Measurements from ENCODE around the gene NMNAT2. TPM values are rescaled to one million over a fixed set of nuclear protein-coding genes. Genes with fewer than 3 reads are reported as not detected.

NMNAT2 gene
- total RNA-seq, 1 donor from 2014 or later: 0.50 TPM

DNA sequence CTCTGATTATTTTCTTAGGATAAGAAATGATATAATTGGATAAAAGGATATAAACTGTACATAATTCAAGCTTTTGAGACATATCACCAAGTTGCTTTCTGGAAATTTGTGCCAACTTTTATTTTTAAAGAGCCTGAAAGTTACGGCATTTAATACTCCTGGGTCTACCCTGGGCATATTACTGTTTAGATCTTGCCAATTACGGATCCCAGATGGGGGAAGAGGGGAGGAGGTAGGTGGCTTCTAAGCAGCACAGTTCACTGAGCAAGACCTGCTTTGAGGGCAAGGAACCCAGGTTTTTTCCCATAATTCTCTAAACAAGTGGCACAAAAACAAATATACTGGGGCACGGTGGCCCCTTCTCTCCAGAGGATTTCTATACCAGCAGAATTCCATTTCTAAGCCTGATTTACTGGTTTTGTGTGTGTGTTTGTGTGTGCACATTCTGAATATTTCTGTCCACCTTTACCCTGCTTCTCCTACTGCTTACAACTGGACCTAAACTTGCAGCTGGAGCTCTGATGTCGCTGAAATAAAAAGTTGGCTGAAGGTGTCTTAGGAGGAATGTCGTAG is 155.5 kb downstream of the NMNAT2 start:
- H3K36me3 ChIP-seq (ENCODE audit: insufficient read depth, low read length): no peaks in the 10 kb centered on the region
- H3K9me3 ChIP-seq (ENCODE audit: insufficient read depth, low read depth, low read length): no peaks in the 10 kb centered on the region
- Mint-ChIP-seq H3K36me3 (ENCODE audit: low read depth, unreplicated experiment) (no peaks in the 10 kb centered on the region), H3K4me1 (ENCODE audit: low read depth, unreplicated experiment) (peaks cover 2% of the 10 kb centered on the region), H3K4me3 (ENCODE audit: unreplicated experiment) (no peak overlapping the region), H3K9me3 (ENCODE audit: unreplicated experiment) (no peaks in the 10 kb centered on the region), H3K27ac (ENCODE audit: unreplicated experiment) (no peak overlapping the region), H3K27me3 (ENCODE audit: low read depth, unreplicated experiment) (peaks cover 6% of the 10 kb centered on the region)
- no peak overlapping the region for H2AFZ ChIP-seq (ENCODE audit: low read depth, low read length)
- TF ChIP-seq, protein P1, sequence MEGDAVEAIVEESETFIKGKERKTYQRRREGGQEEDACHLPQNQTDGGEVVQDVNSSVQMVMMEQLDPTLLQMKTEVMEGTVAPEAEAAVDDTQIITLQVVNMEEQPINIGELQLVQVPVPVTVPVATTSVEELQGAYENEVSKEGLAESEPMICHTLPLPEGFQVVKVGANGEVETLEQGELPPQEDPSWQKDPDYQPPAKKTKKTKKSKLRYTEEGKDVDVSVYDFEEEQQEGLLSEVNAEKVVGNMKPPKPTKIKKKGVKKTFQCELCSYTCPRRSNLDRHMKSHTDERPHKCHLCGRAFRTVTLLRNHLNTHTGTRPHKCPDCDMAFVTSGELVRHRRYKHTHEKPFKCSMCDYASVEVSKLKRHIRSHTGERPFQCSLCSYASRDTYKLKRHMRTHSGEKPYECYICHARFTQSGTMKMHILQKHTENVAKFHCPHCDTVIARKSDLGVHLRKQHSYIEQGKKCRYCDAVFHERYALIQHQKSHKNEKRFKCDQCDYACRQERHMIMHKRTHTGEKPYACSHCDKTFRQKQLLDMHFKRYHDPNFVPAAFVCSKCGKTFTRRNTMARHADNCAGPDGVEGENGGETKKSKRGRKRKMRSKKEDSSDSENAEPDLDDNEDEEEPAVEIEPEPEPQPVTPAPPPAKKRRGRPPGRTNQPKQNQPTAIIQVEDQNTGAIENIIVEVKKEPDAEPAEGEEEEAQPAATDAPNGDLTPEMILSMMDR (IDR thresholded peaks at IDR 0.05; ENCODE audit: insufficient read depth, low read depth, low read length): no peak
- TF ChIP-seq EZH2 (IDR thresholded peaks at IDR 0.05; ENCODE audit: insufficient read depth, low read length): no peak
- no peak overlapping the region for H3K4me2 ChIP-seq (ENCODE audit: low read length)
- H3K27me3 ChIP-seq (ENCODE audit: insufficient read depth, low read length): no peaks in the 10 kb centered on the region
- FAIRE-seq (no peak), DNase-seq (ENCODE audit: low read depth) (no peak)
- H3K4me3 ChIP-seq (ENCODE audit: insufficient read depth, low read depth, low read length): no peak overlapping the region
- H3K4me1 ChIP-seq (ENCODE audit: insufficient read depth, low read length): peaks cover 4% of the 10 kb centered on the region
- H3K27ac ChIP-seq (ENCODE audit: low read depth, low read length): no peak overlapping the region
- no peaks in the 10 kb centered on the region for H4K20me1 ChIP-seq (ENCODE audit: insufficient read depth, low read length)
- H3K79me2 ChIP-seq (ENCODE audit: insufficient read depth, low read length): no peaks in the 10 kb centered on the region
- no peak overlapping the region for H3K9ac ChIP-seq (ENCODE audit: low read length)

GRCh38 chr1:183259924-183260323 is 158.3 kb downstream of the NMNAT2 start:
- FAIRE-seq: no peak
- TF ChIP-seq, protein P1 (IDR thresholded peaks at IDR 0.05; ENCODE audit: insufficient read depth, low read depth, low read length): no peak
- TF ChIP-seq EZH2 (IDR thresholded peaks at IDR 0.05; ENCODE audit: insufficient read depth, low read length): no peak
- H3K36me3 Mint-ChIP-seq (ENCODE audit: low read depth, unreplicated experiment): no peaks in the 10 kb centered on the region
- Histone ChIP-seq H2AFZ (ENCODE audit: low read depth, low read length) (no peak overlapping the region), H4K20me1 (ENCODE audit: insufficient read depth, low read length) (no peaks in the 10 kb centered on the region), H3K36me3 (ENCODE audit: insufficient read depth, low read length) (no peaks in the 10 kb centered on the region), H3K9me3 (ENCODE audit: insufficient read depth, low read depth, low read length) (no peaks in the 10 kb centered on the region), H3K4me2 (ENCODE audit: low read length) (no peak overlapping the region), H3K9ac (ENCODE audit: low read length) (no peak overlapping the region), H3K27ac (ENCODE audit: low read depth, low read length) (no peak overlapping the region), H3K27me3 (ENCODE audit: insufficient read depth, low read length) (no peaks in the 10 kb centered on the region), H3K79me2 (ENCODE audit: insufficient read depth, low read length) (no peaks in the 10 kb centered on the region), H3K4me3 (ENCODE audit: insufficient read depth, low read depth, low read length) (no peak overlapping the region), H3K4me1 (ENCODE audit: insufficient read depth, low read length) (no peaks in the 10 kb centered on the region)
- H3K27me3 Mint-ChIP-seq (ENCODE audit: low read depth, unreplicated experiment): peaks cover 6% of the 10 kb centered on the region
- H3K4me1 Mint-ChIP-seq (ENCODE audit: low read depth, unreplicated experiment): no peaks in the 10 kb centered on the region
- H3K9me3 Mint-ChIP-seq (ENCODE audit: unreplicated experiment): no peaks in the 10 kb centered on the region
- H3K4me3 Mint-ChIP-seq (ENCODE audit: unreplicated experiment): no peak overlapping the region
- H3K27ac Mint-ChIP-seq (ENCODE audit: unreplicated experiment): no peak overlapping the region
- no peak for DNase-seq (ENCODE audit: low read depth)

DNA sequence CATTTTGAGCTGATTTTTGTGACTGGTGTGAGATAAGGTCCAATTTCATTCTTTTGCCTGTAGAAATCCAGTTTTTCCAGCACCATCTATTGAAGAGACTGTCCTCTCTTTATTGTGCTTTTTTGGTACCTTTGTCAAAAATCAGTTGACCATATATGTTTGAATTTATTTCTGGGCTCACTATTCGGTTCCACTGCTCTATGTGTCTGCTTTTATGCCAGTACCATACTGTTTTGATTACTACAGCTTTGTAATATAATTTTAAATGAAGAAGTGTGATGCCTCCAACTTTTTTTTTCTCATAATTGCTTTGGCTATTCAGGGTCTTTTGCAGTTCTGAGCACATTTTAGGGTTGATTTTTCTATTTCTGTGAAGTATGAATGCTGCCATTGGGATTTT is 163.1 kb downstream of the NMNAT2 start:
- Mint-ChIP-seq H3K4me3 (ENCODE audit: unreplicated experiment) (no peak overlapping the region), H3K27me3 (ENCODE audit: low read depth, unreplicated experiment) (no peaks in the 10 kb centered on the region), H3K27ac (ENCODE audit: unreplicated experiment) (no peak overlapping the region), H3K36me3 (ENCODE audit: low read depth, unreplicated experiment) (no peaks in the 10 kb centered on the region), H3K9me3 (ENCODE audit: unreplicated experiment) (peaks cover 8% of the 10 kb centered on the region), H3K4me1 (ENCODE audit: low read depth, unreplicated experiment) (no peaks in the 10 kb centered on the region)
- DNase-seq (ENCODE audit: low read depth): no peak
- Histone ChIP-seq H2AFZ (ENCODE audit: low read depth, low read length) (no peak overlapping the region), H3K36me3 (ENCODE audit: insufficient read depth, low read length) (no peaks in the 10 kb centered on the region), H3K4me2 (ENCODE audit: low read length) (no peak overlapping the region), H3K4me3 (ENCODE audit: insufficient read depth, low read depth, low read length) (no peak overlapping the region), H3K4me1 (ENCODE audit: insufficient read depth, low read length) (no peaks in the 10 kb centered on the region), H4K20me1 (ENCODE audit: insufficient read depth, low read length) (no peaks in the 10 kb centered on the region), H3K9ac (ENCODE audit: low read length) (no peak overlapping the region), H3K79me2 (ENCODE audit: insufficient read depth, low read length) (no peaks in the 10 kb centered on the region), H3K27me3 (ENCODE audit: insufficient read depth, low read length) (no peaks in the 10 kb centered on the region), H3K9me3 (ENCODE audit: insufficient read depth, low read depth, low read length) (no peaks in the 10 kb centered on the region), H3K27ac (ENCODE audit: low read depth, low read length) (no peak overlapping the region)
- FAIRE-seq: no peak
- TF ChIP-seq, protein P1 (IDR thresholded peaks at IDR 0.05; ENCODE audit: insufficient read depth, low read depth, low read length): no peak
- no peak for TF ChIP-seq EZH2 (IDR thresholded peaks at IDR 0.05; ENCODE audit: insufficient read depth, low read length)
